Activated naive CD8-positive, alpha-beta T cell treated with anti-CD3 and anti-CD28 coated beads, Interleukin-2, amount 50 U/mL, for 16 hours (primary cell): Measurements from ENCODE around the gene MTERF4.

Experiments
- DNase-seq: peaks from one replicate; pipeline ENCODE4 v3.0.0-alpha.2; 2020; ENCODE audit warnings: low read depth, low spot score

Gene MTERF4

GRCh38 chr2:241134711-241135110, 32.6 kb upstream of the MTERF4 start:
- no peak for DNase-seq

- DNase-seq, result no peak
These were observed 31.3 kb upstream of the MTERF4 start for GRCh38 chr2:241133436-241133820.

GRCh38 chr2:241132538-241133435, 30.7 kb upstream of the MTERF4 start:
- no peak for DNase-seq

GRCh38 chr2:241131531-241131930, 29.4 kb upstream of the MTERF4 start:
- no peak for DNase-seq

- no peak for DNase-seq
These were observed 28.2 kb upstream of the MTERF4 start for GRCh38 chr2:241130316-241130715.

- no peak for DNase-seq
These were observed 27.2 kb upstream of the MTERF4 start for GRCh38 chr2:241129086-241129871.

GRCh38 chr2:241128266-241128665, 26.2 kb upstream of the MTERF4 start:
- DNase-seq, result no peak

- DNase-seq, result no peak
These were observed 24.7 kb upstream of the MTERF4 start for GRCh38 chr2:241126771-241127202.

GRCh38 chr2:241126201-241126611, 24.1 kb upstream of the MTERF4 start:
- DNase-seq, result no peak

- no peak for DNase-seq
These were observed 23.5 kb upstream of the MTERF4 start for GRCh38 chr2:241125626-241126025.

GRCh38 chr2:241123816-241124536, 21.9 kb upstream of the MTERF4 start:
- DNase-seq, result no peak

GRCh38 chr2:241122376-241123002, 20.4 kb upstream of the MTERF4 start:
- DNase-seq, result no peak

GRCh38 chr2:241121008-241121407, 18.9 kb upstream of the MTERF4 start:
- DNase-seq, result no peak

GRCh38 chr2:241120440-241120839, 18.4 kb upstream of the MTERF4 start:
- no peak for DNase-seq

GRCh38 chr2:241118737-241119505, 16.8 kb upstream of the MTERF4 start:
- no peak for DNase-seq

GRCh38 chr2:241116606-241117560, 14.8 kb upstream of the MTERF4 start:
- DNase-seq, result no peak

- no peak for DNase-seq
These were observed 13.3 kb upstream of the MTERF4 start for GRCh38 chr2:241115361-241115760.

- no peak for DNase-seq
These were observed 12.7 kb upstream of the MTERF4 start for GRCh38 chr2:241114836-241115235.

- DNase-seq, result no peak
These were observed 10.5 kb upstream of the MTERF4 start for GRCh38 chr2:241112592-241112991.

GRCh38 chr2:241112046-241112445, 10.0 kb upstream of the MTERF4 start:
- no peak for DNase-seq
